ENCODE data around the gene MAST4. TPM values are rescaled to one million over a fixed set of nuclear protein-coding genes. Genes with fewer than 3 reads are reported as not detected.

The MAST4 gene
- total and polyA plus RNA-seq, 4 donors = 17.1 to 34.6 (median 21.0) TPM

- Histone ChIP-seq H3K4me3 (ENCODE audit: low read depth, low read length) (no peak overlapping the region), H3K36me3 (ENCODE audit: control insufficient read depth, insufficient read depth, low read length) (no peaks in the 10 kb centered on the region), H3K4me1 (ENCODE audit: control insufficient read depth, insufficient read depth, low read length) (no peaks in the 10 kb centered on the region), H3K27ac (ENCODE audit: low read depth, low read length) (no peak overlapping the region), H3K9me3 (ENCODE audit: control insufficient read depth, insufficient read depth, low read length) (no peaks in the 10 kb centered on the region), H3K27me3 (ENCODE audit: control insufficient read depth, insufficient read depth, low read length) (no peaks in the 10 kb centered on the region)
- no peak for DNase-seq (ENCODE audit: low read depth in 4 of 6, low spot score in 6 of 6)
- 57% methylated on average over 1 of the region's 1 CpG for WGBS (ENCODE audit: insufficient coverage)
Observed at GRCh38 chr5:66653325-66653724, 57.1 kb downstream of the MAST4 start.

GRCh38 chr5:66655395-66656324, 59.5 kb downstream of the MAST4 start:
- WGBS (ENCODE audit: insufficient coverage) = 17% methylated on average over 1 of the region's 2 CpGs
- Histone ChIP-seq H3K4me1 (ENCODE audit: control insufficient read depth, insufficient read depth, low read length) (peaks cover 3% of the 10 kb centered on the region), H3K36me3 (ENCODE audit: control insufficient read depth, insufficient read depth, low read length) (no peaks in the 10 kb centered on the region), H3K4me3 (ENCODE audit: low read depth, low read length) (no peak overlapping the region), H3K27ac (ENCODE audit: low read depth, low read length) (peak overlapping the region; percentile 2), H3K27me3 (ENCODE audit: control insufficient read depth, insufficient read depth, low read length) (no peaks in the 10 kb centered on the region), H3K9me3 (ENCODE audit: control insufficient read depth, insufficient read depth, low read length) (no peaks in the 10 kb centered on the region)
- DNase-seq (ENCODE audit: low read depth in 4 of 6, low spot score in 6 of 6) = peak in 5 of 6 donors; percentile 33 to 83 (median 42)

- DNase-seq (ENCODE audit: low read depth in 4 of 6, low spot score in 6 of 6) = peak in 2 of 6 donors; percentile 27 to 37
- Histone ChIP-seq H3K9me3 (ENCODE audit: control insufficient read depth, insufficient read depth, low read length) (no peaks in the 10 kb centered on the region), H3K36me3 (ENCODE audit: control insufficient read depth, insufficient read depth, low read length) (no peaks in the 10 kb centered on the region), H3K27ac (ENCODE audit: low read depth, low read length) (no peak overlapping the region), H3K4me1 (ENCODE audit: control insufficient read depth, insufficient read depth, low read length) (peaks cover 5% of the 10 kb centered on the region), H3K4me3 (ENCODE audit: low read depth, low read length) (no peak overlapping the region), H3K27me3 (ENCODE audit: control insufficient read depth, insufficient read depth, low read length) (no peaks in the 10 kb centered on the region)
- WGBS (ENCODE audit: insufficient coverage) = 14% methylated on average over 2 of the region's 2 CpGs
Observed at GRCh38 chr5:66658516-66658915, 62.3 kb downstream of the MAST4 start.

DNA sequence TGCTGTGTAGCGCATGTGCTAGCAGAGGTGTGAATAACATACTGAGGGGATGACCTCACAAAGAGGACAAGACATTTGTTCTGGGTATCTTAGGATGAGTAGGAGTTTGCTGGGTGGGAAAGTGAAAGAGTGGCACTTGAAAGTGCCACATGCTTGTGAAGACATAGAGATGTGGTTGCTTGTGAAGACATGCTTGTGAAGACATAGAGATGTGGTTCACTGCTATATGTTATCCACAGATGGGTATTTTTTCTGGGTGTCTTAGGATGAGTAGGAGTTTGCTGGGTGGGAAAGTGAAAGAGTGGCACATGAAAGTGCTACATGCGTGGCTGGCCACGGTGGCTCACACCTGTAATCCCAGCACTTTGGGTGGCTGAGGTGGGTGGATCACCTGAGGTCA, 63.6 kb downstream of the MAST4 start:
- no peaks in the 10 kb centered on the region for H3K9me3 ChIP-seq (ENCODE audit: control insufficient read depth, insufficient read depth, low read length)
- no peak overlapping the region for H3K27ac ChIP-seq (ENCODE audit: low read depth, low read length)
- WGBS (ENCODE audit: insufficient coverage) = 100% methylated on average over 3 of the region's 3 CpGs
- peaks cover 5% of the 10 kb centered on the region for H3K4me1 ChIP-seq (ENCODE audit: control insufficient read depth, insufficient read depth, low read length)
- no peak overlapping the region for H3K4me3 ChIP-seq (ENCODE audit: low read depth, low read length)
- H3K36me3 ChIP-seq (ENCODE audit: control insufficient read depth, insufficient read depth, low read length) = no peaks in the 10 kb centered on the region
- H3K27me3 ChIP-seq (ENCODE audit: control insufficient read depth, insufficient read depth, low read length) = no peaks in the 10 kb centered on the region
- DNase-seq (ENCODE audit: low read depth in 4 of 6, low spot score in 6 of 6) = no peak

DNA sequence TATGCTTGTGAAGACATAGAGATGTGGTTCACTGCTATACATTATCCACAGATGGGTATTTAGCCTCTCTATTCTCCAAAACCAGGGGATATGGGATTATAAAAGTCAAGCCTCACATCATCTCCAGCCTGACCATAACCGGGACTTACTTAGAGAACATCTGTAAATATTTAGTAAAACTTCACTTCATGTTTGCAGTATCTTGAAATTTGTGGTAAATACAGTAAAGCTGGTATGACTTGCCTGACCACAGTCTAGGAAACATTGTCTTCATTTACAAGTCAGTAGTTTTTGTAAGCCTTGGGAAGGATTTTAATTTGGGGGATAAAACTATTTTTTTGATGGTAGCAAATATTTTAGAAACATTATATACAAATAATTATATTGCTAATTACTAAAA, 64.2 kb downstream of the MAST4 start:
- H3K27me3 ChIP-seq (ENCODE audit: control insufficient read depth, insufficient read depth, low read length) = no peaks in the 10 kb centered on the region
- WGBS (ENCODE audit: insufficient coverage) = no CpG with 5 or more reads among the region's 1 CpG
- H3K4me3 ChIP-seq (ENCODE audit: low read depth, low read length) = no peak overlapping the region
- H3K36me3 ChIP-seq (ENCODE audit: control insufficient read depth, insufficient read depth, low read length) = no peaks in the 10 kb centered on the region
- no peak overlapping the region for H3K27ac ChIP-seq (ENCODE audit: low read depth, low read length)
- H3K4me1 ChIP-seq (ENCODE audit: control insufficient read depth, insufficient read depth, low read length) = peaks cover 5% of the 10 kb centered on the region
- no peaks in the 10 kb centered on the region for H3K9me3 ChIP-seq (ENCODE audit: control insufficient read depth, insufficient read depth, low read length)
- DNase-seq (ENCODE audit: low read depth in 4 of 6, low spot score in 6 of 6) = no peak

DNA sequence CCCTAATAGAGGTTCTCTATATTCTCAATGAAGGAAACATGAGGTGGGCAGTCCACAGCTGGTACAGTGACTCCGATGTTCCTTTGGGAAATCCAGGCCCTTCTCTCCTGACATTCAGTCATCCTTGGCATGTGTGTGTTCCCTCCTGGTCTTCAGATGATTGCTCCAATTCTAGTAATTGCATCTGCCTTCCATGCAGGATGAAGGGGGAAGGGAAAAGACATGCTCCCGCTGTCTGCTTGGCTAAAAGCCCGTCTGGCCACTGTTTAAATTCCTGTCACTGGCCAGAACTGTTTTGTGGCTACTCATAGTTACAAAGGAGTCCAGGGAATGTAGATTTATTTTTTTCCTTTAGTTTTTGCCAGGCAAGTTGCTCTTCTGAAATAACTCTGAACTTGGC, 65.0 kb downstream of the MAST4 start:
- no peak overlapping the region for H3K27ac ChIP-seq (ENCODE audit: low read depth, low read length)
- H3K27me3 ChIP-seq (ENCODE audit: control insufficient read depth, insufficient read depth, low read length) = no peaks in the 10 kb centered on the region
- peak in 4 of 6 donors; percentile 20 to 69 (median 40) for DNase-seq (ENCODE audit: low read depth in 4 of 6, low spot score in 6 of 6)
- no peaks in the 10 kb centered on the region for H3K9me3 ChIP-seq (ENCODE audit: control insufficient read depth, insufficient read depth, low read length)
- peaks cover 5% of the 10 kb centered on the region for H3K4me1 ChIP-seq (ENCODE audit: control insufficient read depth, insufficient read depth, low read length)
- no peaks in the 10 kb centered on the region for H3K36me3 ChIP-seq (ENCODE audit: control insufficient read depth, insufficient read depth, low read length)
- H3K4me3 ChIP-seq (ENCODE audit: low read depth, low read length) = no peak overlapping the region
- WGBS (ENCODE audit: insufficient coverage) = 23% methylated on average over 3 of the region's 3 CpGs

DNA sequence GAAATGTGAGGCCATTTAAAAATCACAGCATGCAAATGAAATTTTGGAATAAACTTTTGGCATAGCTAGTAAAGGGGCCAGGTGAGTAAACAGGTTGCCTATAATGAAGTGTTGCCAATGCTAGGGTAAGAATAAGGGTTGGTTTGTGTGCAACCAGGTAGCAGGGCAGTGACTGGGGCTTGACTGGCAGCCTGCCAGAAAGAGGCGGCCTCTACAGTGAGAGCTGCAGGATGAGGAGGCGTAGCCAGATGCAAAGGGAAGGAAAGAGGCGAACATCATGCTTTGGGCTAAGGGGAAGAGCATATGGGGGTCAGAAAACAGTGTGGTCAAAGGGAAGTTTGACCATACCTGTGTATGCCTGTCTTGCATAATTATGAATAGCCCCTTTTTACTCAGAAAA, 70.6 kb downstream of the MAST4 start:
- WGBS (ENCODE audit: insufficient coverage) = 88% methylated on average over 3 of the region's 3 CpGs
- H3K4me1 ChIP-seq (ENCODE audit: control insufficient read depth, insufficient read depth, low read length) = no peaks in the 10 kb centered on the region
- H3K4me3 ChIP-seq (ENCODE audit: low read depth, low read length) = no peak overlapping the region
- no peaks in the 10 kb centered on the region for H3K27me3 ChIP-seq (ENCODE audit: control insufficient read depth, insufficient read depth, low read length)
- H3K36me3 ChIP-seq (ENCODE audit: control insufficient read depth, insufficient read depth, low read length) = no peaks in the 10 kb centered on the region
- H3K27ac ChIP-seq (ENCODE audit: low read depth, low read length) = no peak overlapping the region
- no peaks in the 10 kb centered on the region for H3K9me3 ChIP-seq (ENCODE audit: control insufficient read depth, insufficient read depth, low read length)
- DNase-seq (ENCODE audit: low read depth in 4 of 6, low spot score in 6 of 6) = peak in 2 of 6 donors; percentile 40 to 42

GRCh38 chr5:66669086-66669861, 73.1 kb downstream of the MAST4 start:
- no peaks in the 10 kb centered on the region for H3K27me3 ChIP-seq (ENCODE audit: control insufficient read depth, insufficient read depth, low read length)
- H3K27ac ChIP-seq (ENCODE audit: low read depth, low read length) = no peak overlapping the region
- DNase-seq (ENCODE audit: low read depth in 4 of 6, low spot score in 6 of 6) = no peak
- no peaks in the 10 kb centered on the region for H3K4me1 ChIP-seq (ENCODE audit: control insufficient read depth, insufficient read depth, low read length)
- H3K36me3 ChIP-seq (ENCODE audit: control insufficient read depth, insufficient read depth, low read length) = no peaks in the 10 kb centered on the region
- no peaks in the 10 kb centered on the region for H3K9me3 ChIP-seq (ENCODE audit: control insufficient read depth, insufficient read depth, low read length)
- H3K4me3 ChIP-seq (ENCODE audit: low read depth, low read length) = no peak overlapping the region
- 93% methylated on average over 3 of the region's 5 CpGs for WGBS (ENCODE audit: insufficient coverage)

DNA sequence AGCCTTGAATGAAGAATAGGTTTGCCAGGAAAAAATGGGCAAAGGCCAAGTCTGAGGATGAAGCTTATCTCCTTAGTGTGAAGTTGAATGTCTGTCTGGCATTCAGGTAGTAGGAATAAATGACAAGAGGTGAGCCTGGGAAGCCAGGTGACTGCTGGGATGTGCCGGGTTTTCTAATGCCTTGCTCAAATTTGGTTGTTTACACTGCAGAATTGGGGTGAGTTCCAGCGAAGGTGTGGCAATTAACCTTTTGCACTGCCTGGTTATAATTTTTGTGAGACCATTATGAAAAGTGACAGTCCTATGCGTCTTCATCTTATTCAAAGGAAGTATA, 73.6 kb downstream of the MAST4 start:
- WGBS (ENCODE audit: insufficient coverage) = 100% methylated on average over 2 of the region's 3 CpGs
- DNase-seq (ENCODE audit: low read depth in 4 of 6, low spot score in 6 of 6) = no peak
- Histone ChIP-seq H3K36me3 (ENCODE audit: control insufficient read depth, insufficient read depth, low read length) (no peaks in the 10 kb centered on the region), H3K9me3 (ENCODE audit: control insufficient read depth, insufficient read depth, low read length) (no peaks in the 10 kb centered on the region), H3K4me1 (ENCODE audit: control insufficient read depth, insufficient read depth, low read length) (no peaks in the 10 kb centered on the region), H3K27me3 (ENCODE audit: control insufficient read depth, insufficient read depth, low read length) (no peaks in the 10 kb centered on the region), H3K4me3 (ENCODE audit: low read depth, low read length) (no peak overlapping the region), H3K27ac (ENCODE audit: low read depth, low read length) (no peak overlapping the region)
